Tongue (tissue), 2 donors: ENCODE results near the gene SERP2. TPM values are rescaled to one million over a fixed set of nuclear protein-coding genes. Genes with fewer than 3 reads are reported as not detected.
A peak's percentile ranks its signal among the peaks of the same experiment; 100 is the strongest.

Source experiments
- DNase-seq: peaks from one replicate; pipeline ENCODE4 v3.0.0-alpha.2; 2015
- total RNA-seq: library from RNA; depleted of rRNA; stranded (reverse); fragments of >200 nt; gene quantifications from one replicate; pipeline ENCODE4 v1.2.3, GENCODE V29; 2014

SERP2 gene
- total RNA-seq, 1 donor from 2014 or later = 4.9 TPM

DNA sequence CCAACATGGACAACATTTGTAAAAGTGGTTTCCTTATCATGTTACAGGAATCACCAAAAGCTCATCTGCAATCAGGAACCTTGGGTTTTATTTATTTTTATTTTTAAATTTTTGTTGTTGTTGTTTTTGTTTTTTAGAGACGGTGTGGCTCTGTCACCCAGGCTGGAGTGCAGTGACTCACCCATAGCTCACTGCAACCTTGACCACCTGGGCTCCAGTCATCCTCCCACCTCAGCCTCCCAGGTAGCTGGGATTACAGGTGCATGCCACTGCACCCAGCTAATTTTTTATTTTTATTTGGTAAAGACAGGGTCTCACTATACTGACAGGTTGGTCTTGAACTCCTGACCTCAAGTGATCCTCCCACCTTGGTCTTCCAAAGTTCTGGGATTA lies 13.6 kb upstream of the SERP2 start:
- no peak for DNase-seq

DNA sequence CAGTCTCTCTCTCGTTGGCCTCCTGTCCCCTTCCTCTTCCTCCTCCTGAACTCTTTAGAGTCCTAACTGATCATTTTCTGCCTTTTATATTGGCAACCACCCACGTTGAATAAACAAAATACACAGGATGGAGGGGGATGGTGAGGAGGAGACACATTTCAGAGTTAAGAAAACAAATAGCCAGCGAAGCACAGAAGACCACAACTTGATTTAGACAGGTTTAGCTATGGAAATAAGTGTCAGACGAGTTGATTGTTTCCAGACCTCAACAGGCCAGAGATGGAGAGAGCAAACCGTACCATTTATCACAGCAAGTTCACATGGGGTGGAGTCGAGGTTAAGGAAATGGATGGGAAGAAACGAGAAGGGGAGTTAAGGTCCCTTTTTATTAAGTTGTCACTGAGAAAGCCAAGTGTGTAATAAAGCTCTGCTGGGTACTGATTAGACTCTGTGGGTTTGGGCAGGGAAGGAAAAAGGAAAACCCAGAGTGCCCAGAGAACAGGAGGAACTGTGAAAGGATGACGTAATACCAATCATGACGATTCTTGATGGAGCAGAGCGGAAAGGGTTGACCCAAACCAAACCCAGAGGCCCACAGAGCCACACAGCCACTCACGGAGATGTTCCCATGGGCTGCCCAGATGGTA lies 11.1 kb upstream of the SERP2 start:
- peak; percentile 44 for DNase-seq

DNA sequence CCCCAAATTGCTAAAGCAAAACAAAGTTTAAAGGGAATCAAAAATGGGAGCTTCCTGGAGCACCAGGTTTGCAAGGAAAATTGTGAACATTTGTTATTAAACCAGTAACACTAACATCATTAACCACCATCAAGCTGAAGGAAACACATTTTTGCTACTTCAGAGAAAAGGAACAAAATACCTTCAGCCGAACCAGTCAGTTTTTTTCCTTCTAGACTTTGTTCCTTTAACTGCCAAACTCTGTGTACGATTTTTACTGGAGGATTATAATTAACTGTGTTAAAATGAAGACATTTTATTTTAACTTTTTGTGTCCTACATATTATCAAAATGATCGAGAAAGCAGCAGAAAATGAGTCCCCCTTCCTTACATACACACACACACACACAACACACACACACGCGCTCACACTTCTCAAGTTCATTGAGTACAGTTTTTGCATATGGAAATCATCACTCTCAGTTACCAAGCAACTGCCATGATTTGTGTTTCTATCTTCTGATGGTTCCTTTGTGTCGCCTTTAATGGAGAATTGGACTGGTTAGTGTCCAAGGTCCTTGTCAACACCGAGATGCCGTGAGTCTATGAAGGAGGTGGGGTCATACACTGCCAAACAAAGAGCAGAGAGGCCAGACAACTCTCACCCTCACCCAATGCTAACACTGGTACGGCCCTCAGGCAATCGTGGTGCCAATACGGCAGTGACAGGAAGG lies 9.8 kb upstream of the SERP2 start:
- peak; percentile 66 for DNase-seq

DNA sequence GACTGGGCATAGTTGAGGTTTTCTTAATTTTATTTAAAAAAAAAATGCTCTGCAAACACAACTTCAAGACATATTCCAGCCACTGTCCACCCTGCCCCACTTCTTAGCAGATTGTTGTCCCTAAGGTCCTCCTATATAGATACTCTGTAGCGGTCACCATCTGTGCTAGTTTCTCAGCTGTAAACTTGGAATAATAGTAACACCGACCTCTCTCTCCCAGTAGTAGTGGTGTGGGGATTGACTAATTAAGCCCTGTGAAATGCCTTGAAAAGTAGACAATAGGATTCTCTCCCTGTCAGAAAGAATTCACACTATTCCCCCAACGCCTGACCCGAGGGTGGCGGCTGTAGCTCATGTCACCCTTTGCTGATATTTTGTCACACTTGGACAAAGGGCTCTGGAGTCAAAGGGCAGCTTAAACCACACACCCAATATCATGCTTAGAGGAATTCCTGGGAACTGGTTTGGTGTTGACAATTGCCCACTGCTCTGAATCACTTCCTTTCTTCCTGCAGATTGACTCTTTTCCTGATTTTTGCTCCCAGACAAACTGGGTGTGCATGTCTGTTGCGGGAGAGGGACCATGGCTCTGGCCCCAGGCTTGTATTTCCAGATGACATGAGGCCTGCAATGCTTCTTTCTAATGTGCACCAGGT lies 9.2 kb upstream of the SERP2 start:
- no peak for DNase-seq

DNA sequence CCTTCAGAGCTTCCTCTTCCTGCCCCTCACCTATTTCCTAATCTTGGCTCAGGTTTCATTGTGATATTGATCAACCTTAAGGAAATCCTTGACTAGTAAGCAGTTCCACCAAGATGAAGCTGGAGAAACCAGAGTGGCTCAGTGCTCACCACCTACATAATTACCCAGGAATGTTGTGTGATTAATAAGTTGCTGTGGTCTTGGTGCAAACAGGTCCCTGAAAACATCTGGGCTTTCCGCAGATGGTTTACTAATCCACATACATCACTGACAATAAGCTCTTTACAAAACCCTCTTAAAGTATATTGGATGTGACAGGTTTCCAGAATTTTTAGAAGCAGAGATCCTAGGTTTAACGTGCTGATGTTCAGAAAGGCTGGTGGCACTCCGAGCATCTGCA lies 8.6 kb upstream of the SERP2 start:
- DNase-seq = no peak

DNA sequence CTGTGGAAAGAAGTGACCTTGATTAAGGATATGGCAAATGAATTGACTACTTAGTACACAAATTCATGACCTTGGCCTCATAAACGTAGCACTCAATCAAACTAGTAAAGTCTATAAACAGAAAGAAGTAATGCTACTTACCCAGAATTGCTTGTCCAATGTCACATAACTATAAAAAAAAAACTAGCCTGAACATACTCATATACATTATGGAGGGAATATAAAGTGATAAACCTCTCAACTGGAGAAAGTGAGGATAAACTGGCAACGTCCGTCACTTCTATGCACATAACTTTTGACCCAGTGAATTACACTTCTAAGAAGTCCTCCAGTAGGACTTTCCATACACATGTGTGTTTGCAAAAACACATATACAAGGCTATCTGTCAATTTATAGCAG lies 7.7 kb upstream of the SERP2 start:
- DNase-seq = no peak

DNA sequence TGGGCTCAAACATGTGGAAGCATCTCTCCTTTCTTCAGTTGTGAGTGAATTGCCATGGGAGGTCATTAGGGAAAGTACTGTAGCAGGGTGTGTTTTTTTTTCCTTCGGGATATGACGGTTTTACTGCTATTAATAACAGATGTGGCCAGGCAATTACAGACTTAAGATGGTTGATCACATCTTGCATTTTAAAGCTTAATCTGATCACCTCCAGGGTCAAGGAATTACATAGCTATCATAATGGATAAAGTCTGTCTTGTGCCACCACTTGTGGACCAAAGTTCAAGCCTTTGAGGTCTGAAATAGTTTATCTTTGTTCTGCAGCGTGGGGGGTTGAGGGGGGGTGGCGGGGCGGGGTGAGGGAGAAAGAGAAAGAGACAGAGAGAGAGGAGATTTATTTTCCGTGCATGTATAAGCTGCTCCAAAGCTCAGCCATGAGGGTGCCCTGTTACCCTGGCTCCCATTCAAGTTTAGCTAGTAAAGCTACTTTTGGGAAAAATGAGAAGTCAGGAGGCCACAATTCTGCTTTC lies 5.5 kb upstream of the SERP2 start:
- peak; percentile 26 for DNase-seq

DNA sequence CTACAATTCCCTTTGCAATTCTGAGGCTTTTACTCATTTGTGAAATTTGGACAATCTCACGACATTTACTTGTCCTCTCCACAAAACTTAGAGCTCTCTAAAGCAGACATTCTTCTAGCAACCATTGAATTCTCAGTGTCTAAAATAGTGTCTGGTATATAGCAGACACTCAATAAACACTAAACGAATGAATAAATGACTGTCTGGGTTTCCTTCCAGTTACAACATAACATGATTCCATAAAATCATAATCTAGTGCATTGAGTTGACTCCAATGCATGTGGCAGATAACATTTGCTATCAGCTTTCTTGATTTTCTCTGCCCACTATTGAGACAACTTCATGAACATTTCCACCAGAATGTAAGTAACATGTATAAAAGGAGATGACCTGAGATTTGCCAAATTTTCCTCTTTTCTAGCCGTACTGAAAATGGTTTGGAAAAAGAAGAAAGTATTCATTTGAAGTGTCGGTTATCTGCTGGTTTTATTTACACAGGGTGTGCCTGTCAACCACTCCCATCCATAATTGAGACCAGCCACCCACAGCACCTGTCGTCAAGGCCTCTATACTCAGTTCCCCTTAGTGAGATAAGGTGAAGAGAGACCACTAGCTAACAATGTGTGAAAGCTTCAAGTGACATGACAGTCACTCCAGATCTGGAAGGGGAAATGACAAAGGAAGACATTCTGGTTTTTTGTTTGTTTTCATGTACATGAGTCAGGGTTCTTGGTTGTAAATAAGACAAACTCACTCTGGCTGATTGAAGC lies 4.8 kb upstream of the SERP2 start:
- no peak for DNase-seq

DNA sequence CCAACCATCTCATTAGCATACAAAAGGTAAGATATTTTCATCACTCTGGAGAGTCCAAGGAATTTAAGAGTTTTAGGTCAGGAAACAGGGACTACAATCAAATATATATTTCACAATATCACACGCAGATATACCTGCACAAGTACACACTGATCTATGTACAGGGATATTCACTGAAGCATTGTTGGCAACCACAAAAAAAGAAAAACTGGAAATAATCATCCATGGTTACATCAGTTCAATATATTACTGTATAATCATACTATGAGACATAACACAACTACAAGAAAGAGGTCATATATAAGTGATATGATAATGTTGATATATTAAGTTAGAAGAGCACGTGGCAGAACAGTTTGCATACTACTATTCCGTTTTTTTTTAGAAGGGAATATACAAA lies 2.2 kb upstream of the SERP2 start:
- DNase-seq = no peak

DNA sequence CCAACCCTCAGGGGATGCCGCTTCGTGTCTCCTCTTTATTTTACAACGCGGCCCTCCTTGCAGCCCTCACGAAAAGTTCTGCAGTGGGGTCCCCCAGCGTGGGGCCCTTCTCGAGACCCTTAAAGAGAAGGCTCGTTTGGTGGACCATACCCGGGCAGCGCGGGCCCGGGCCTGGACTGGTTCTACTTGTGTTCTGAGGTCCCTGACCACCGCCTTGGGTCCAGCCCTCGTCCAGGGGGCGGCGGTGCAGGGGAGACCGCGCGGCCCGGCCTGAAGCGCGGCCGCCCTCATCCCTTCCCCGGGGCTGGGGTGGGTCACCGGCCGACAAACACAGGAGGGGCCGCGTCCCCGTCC lies 400 bp upstream of the SERP2 start:
- peak; percentile 18 for DNase-seq

DNA sequence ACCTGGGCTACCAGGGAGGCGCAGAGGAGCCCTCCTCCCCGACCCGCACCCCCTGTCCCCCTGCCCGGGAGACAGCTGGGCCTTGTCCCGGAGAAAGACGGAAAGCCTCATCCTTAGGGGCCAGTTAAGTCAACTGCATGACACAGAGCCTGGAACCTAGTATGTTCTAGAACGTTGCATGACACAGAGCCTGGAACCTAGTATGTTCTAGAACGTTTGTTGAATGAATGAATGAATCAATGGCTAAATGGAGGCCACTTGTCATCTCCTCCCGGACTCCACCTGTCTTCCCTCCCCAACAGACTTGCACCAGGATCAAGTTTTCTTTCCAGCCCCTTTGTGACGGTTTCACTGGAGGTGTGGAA lies 706 bp downstream of the SERP2 start:
- DNase-seq = no peak

DNA sequence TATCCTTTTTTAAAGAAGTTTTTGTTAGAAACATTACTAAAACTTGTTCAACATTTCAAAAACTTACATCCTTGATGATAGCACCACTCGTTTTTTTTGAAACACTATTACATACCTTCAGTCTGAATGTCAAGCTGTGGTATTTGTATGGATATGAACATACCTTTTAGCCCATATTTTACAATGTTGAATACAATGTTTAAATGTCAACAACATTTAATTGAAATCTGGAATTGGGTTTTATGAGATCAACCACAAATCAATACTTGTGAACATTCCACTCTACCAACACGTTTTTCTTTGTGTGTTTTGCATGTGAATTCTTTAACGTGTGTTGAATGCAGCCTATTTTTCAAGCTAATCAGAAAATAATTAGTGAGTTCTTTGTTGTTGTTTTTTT lies 4.7 kb downstream of the SERP2 start:
- DNase-seq = no peak

DNA sequence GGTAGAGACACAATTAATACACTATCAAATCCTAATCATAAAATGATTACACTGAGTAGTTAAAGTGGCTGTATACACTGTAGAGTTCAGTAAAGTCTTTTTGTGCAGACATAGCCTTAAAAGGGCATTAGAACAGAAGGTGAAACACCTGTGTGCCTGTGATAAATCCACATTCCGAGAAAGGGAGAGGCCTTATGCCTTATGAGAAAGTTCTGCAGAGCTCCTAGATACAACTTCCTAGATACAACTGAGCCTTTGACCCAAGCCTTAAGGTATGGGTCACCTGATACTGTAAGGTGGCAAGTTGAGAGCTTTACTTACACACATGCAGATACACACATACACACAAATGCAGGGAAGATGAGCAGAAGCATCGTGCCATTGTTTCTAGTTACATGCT lies 6.3 kb downstream of the SERP2 start:
- no peak for DNase-seq

DNA sequence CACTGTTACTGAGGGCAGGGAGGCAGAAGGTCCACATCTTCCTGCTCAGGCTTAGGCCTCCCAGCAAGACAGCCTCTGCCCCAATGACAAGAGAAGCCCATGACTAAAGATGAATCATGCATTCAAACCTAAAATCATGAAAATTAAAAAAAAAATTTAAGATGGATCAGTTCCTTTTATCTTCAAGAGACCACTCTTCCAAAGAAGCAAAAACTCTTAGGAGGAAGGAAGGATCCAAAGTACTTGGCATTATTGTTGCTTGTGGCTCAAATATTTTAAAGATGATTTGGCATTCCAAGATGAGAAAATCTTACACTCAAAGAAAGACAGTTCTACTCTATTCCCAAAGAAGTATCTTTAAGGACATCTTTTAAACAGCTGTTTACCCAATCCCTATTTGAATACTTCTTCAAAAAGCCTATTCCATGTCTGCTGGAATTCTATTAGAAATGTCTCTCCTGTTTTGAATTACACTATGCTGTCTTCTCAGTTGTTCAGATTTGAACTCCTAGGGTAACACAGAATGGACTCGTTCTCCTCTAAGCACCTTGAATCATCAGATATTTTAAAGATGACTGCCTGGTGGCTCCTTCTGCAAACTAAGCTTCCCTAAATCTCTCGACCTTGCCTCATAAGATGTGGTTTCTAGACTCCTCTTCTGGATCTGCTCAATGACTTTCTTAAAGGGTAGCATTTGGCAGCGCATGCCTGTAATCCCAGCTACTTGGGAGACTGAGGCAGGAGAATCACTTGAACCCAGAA lies 7.0 kb downstream of the SERP2 start:
- DNase-seq = no peak

DNA sequence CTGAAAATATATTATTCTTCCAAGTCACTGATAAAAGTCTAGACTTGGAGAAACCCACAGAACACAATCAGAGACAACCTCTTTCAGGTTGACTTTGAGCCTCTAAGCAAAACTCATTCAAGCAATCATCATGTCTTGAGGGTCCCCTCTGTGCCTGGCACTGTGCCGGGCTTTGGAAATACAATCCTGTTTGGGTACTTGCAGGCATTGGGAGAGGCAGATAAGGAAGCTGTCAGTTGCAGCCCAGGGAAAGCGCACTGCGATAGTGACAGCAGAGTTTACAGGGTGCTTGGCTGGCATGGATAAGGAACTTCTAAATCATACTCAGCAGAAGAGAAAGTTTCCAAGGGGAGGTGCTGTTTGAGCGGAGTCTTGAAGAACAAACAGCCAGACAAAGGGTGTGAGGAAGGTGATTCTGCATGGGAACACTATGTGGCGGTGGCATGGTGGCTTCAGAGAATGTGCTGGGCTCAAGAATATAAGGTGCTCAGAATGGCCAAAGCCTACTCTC lies 9.1 kb downstream of the SERP2 start:
- no peak for DNase-seq

DNA sequence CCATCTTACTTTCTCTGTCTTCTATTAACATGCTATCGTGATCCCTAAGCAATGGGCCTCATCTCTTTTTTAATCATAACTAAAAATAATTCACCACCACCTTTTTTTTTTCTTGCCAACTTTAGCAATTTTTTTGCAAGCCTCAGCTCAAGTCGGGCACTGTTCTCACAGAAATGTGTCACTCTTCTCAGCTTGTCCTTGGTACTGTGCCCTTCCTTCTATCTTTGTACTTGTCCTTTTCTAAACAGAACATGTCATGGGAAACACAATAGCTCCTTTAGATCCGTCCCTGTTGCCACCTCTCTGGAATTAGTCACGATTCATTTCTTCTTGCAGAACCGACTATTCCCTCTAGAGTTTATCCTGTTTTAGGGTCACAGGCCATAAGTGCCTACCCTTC lies 10.3 kb downstream of the SERP2 start:
- no peak for DNase-seq

DNA sequence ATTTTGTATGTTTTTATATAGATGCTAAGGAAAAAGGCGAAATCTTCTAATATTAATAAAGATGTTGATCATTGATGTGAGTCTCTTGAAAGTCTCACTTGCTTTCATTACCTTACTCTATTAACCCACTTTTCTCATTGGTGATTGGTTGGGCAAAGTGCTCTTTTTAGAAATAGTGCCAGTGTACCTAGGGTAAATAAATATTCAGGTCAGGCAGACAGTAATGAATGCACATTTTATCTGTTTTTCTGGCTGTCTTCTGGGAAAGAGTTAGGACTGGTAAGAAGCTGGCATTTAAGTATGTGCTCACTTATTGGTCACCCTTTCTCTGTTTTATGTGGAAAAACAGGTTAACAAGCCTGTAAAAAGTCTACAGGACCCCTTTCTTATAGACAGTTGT lies 11.2 kb downstream of the SERP2 start:
- DNase-seq = no peak

DNA sequence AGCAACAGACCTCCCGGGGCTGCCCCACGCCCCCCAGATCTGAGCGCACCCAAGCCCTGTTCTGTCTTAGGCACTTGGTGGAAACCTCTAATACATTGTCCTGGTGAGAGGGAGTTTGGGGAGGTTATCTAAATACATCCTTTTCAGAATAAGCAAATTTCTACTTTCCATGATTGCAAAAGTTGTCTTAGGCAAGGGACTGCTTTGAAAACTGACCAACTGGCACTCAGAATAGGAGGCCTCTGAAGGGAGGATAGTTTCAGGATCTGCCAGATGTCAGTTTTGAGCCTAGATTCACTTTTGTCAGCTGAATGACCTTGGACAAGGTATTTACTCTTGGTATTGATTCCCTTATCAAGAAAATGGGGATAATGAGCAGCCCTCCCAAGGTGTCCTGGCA lies 11.8 kb downstream of the SERP2 start:
- no peak for DNase-seq

DNA sequence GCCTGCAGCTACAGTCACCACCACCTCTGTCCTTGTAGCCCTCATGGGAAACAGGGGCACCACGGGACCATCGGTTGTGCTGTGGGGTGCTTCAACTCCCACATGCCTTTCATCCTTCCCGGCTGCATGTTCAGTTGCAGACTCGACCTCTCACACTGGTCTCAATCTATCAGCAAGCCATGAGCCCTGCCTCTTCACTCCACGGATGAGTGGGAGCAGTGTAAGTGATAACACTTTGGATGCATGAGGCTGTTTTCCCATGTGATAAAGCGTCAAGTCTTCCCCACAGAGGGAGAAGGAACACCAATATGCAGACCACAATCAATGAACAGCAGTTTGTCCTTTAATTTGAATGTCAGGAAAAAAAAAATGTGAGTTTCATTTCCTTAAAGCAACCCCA lies 12.2 kb downstream of the SERP2 start:
- no peak for DNase-seq

DNA sequence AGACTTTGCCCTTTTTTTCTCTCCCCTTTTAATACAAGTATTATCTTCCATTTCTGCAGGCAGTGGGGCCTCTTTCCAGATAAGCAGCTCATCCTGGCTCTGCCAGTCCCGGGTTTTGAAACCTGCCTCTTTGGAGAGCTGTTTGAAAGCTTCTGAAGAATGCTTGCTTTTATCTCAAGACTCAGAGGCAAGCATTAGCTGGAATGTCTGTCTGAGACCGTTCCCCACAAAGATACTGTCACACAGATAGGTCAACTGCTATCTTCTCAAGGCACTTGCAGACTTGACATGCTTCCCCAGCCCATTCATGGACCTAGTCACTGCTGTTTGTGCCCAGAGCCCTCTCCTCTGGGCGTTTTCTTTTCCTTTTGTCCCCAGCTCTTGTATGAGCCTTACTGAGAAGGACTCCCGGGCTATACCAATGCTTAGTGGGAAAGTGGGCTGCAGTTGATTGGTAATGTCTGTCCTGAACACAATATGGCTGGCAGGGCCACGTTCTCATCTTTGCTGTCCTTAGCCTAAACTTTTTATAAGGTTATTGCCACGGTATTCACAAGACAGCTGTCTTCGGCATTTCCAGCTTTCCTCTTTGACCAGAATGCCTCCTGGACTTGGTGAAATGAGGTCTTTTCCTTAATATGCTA lies 13.4 kb downstream of the SERP2 start:
- DNase-seq = no peak

DNA sequence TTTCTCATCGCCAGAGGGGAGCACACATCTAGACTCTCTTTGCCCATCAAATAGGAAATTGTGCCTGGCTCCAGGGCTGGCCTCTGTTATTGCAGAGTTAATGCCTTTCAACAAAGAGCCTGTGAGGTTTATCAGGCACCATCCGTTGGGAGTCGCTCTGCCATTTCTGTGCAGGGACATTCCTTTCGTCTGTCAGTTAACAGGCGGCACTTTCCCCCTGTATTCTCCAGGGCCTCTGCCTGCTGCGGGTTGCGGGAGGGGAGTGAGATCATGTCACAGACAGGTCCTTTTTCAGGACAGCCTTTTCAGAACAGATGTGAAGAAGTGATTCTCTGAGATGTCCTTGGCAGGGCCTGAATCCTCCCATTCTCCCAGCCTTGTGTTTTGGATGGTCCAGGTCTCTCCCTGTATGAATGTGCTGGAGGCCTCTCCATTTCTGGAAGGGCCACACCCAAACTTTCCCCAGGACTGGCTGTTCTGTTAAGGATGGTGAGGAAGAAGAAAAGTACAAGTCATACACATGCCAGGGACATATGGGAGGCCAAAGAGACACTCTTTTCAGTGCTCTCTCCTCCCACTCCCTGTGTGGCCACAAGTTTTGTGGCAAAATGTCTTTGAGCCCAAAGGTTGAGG lies 14.9 kb downstream of the SERP2 start:
- peak; percentile 29 for DNase-seq
